Body of pancreas (tissue), 4 donors: ENCODE measurements around the gene ADAM10.

Source experiments
- POLR2A ChIP-seq, 3 donors: fragments of 450-650 bp; IDR thresholded peaks; one replicate each; pipeline ENCODE4 v1.6.1; 2016; ENCODE audit warnings: antibody characterized with exemption in 3 of 3, mild to moderate bottlenecking in 2 of 3
- TF ChIP-seq, protein P1 (sequence below), 7 experiments: fragments of 450-650 bp in 4 of 7; fragments of 200-600 bp in 3 of 7; sonication (generic) in 3 of 7; IDR thresholded peaks; one replicate each; pipeline ENCODE4 v1.5.1; 2016 to 2019; ENCODE audit warnings: antibody characterized with exemption in 7 of 7

DNA sequence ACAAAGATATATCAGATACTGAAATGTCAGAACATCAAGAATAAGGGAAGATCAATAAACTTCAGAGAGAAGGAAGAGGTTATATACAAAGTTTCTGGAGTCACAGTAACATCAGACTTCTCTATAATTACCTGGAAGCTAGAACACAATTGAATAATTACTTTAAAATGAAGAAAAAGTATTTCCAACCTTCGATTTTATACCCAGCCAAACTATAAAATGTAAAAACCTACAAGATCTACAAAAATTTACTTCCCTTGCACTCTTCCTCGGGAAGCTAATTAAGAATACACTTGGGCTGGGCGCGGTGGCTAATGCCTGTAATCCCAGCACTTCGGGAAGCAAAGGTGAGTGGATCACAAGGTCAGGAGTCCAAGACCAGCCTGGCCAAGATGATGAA, 15.0 kb upstream of the ADAM10 start:
- TF ChIP-seq POLR2A (IDR thresholded peaks at IDR 0.05): no peak
- TF ChIP-seq, protein P1, sequence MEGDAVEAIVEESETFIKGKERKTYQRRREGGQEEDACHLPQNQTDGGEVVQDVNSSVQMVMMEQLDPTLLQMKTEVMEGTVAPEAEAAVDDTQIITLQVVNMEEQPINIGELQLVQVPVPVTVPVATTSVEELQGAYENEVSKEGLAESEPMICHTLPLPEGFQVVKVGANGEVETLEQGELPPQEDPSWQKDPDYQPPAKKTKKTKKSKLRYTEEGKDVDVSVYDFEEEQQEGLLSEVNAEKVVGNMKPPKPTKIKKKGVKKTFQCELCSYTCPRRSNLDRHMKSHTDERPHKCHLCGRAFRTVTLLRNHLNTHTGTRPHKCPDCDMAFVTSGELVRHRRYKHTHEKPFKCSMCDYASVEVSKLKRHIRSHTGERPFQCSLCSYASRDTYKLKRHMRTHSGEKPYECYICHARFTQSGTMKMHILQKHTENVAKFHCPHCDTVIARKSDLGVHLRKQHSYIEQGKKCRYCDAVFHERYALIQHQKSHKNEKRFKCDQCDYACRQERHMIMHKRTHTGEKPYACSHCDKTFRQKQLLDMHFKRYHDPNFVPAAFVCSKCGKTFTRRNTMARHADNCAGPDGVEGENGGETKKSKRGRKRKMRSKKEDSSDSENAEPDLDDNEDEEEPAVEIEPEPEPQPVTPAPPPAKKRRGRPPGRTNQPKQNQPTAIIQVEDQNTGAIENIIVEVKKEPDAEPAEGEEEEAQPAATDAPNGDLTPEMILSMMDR (IDR thresholded peaks at IDR 0.05): no peak
